ENCODE results near the gene SAMD14.

The SAMD14 gene

GRCh38 chr17:50171371-50172071 lies 41.6 kb upstream of the SAMD14 start:
- H3K4me1 ChIP-seq (ENCODE audit: control insufficient read depth, insufficient read depth, low read length): 0 out of 2 replicates have a peak, but pooled peaks cover 2% of the 10 kb centered on the region
- H3K27me3 ChIP-seq (ENCODE audit: control insufficient read depth, insufficient read depth, low read length): no peaks in the 10 kb centered on the region
- no CpG with 5 or more reads among the region's 17 CpGs for WGBS (ENCODE audit: insufficient coverage, insufficient read length)
- no peaks in the 10 kb centered on the region for H3K36me3 ChIP-seq (ENCODE audit: control insufficient read depth, insufficient read depth, low read length)
- H3K4me3 ChIP-seq (ENCODE audit: low read length): no peak overlapping the region
- no peak for DNase-seq (ENCODE audit: low read depth, low spot score)
- no peak overlapping the region for H3K27ac ChIP-seq (ENCODE audit: low read length)
- no peaks in the 10 kb centered on the region for H3K9me3 ChIP-seq (ENCODE audit: control insufficient read depth, insufficient read depth, low read length)

GRCh38 chr17:50170662-50171370 lies 40.9 kb upstream of the SAMD14 start:
- Histone ChIP-seq H3K4me1 (ENCODE audit: control insufficient read depth, insufficient read depth, low read length) (0 out of 2 replicates have a peak, but pooled peaks cover 2% of the 10 kb centered on the region), H3K9me3 (ENCODE audit: control insufficient read depth, insufficient read depth, low read length) (no peaks in the 10 kb centered on the region), H3K4me3 (ENCODE audit: low read length) (no peak overlapping the region), H3K36me3 (ENCODE audit: control insufficient read depth, insufficient read depth, low read length) (no peaks in the 10 kb centered on the region), H3K27ac (ENCODE audit: low read length) (no peak overlapping the region), H3K27me3 (ENCODE audit: control insufficient read depth, insufficient read depth, low read length) (no peaks in the 10 kb centered on the region)
- WGBS (ENCODE audit: insufficient coverage, insufficient read length): no CpG with 5 or more reads among the region's 10 CpGs
- DNase-seq (ENCODE audit: low read depth, low spot score): no peak

- H3K4me3 ChIP-seq (ENCODE audit: low read length): no peak overlapping the region
- 0 out of 2 replicates have a peak, but pooled peaks cover 2% of the 10 kb centered on the region for H3K4me1 ChIP-seq (ENCODE audit: control insufficient read depth, insufficient read depth, low read length)
- no peaks in the 10 kb centered on the region for H3K9me3 ChIP-seq (ENCODE audit: control insufficient read depth, insufficient read depth, low read length)
- H3K27ac ChIP-seq (ENCODE audit: low read length): no peak overlapping the region
- no CpG with 5 or more reads among the region's 9 CpGs for WGBS (ENCODE audit: insufficient coverage, insufficient read length)
- H3K36me3 ChIP-seq (ENCODE audit: control insufficient read depth, insufficient read depth, low read length): no peaks in the 10 kb centered on the region
- no peaks in the 10 kb centered on the region for H3K27me3 ChIP-seq (ENCODE audit: control insufficient read depth, insufficient read depth, low read length)
- no peak for DNase-seq (ENCODE audit: low read depth, low spot score)
Measured at GRCh38 chr17:50169881-50170459, 40.0 kb upstream of the SAMD14 start.

GRCh38 chr17:50169121-50169764 lies 39.3 kb upstream of the SAMD14 start:
- no peaks in the 10 kb centered on the region for H3K9me3 ChIP-seq (ENCODE audit: control insufficient read depth, insufficient read depth, low read length)
- no peak for DNase-seq (ENCODE audit: low read depth, low spot score)
- 0 out of 2 replicates have a peak, but pooled peaks cover 2% of the 10 kb centered on the region for H3K4me1 ChIP-seq (ENCODE audit: control insufficient read depth, insufficient read depth, low read length)
- WGBS (ENCODE audit: insufficient coverage, insufficient read length): no CpG with 5 or more reads among the region's 14 CpGs
- H3K27me3 ChIP-seq (ENCODE audit: control insufficient read depth, insufficient read depth, low read length): no peaks in the 10 kb centered on the region
- no peak overlapping the region for H3K27ac ChIP-seq (ENCODE audit: low read length)
- H3K4me3 ChIP-seq (ENCODE audit: low read length): no peak overlapping the region
- no peaks in the 10 kb centered on the region for H3K36me3 ChIP-seq (ENCODE audit: control insufficient read depth, insufficient read depth, low read length)

- Histone ChIP-seq H3K27me3 (ENCODE audit: control insufficient read depth, insufficient read depth, low read length) (no peaks in the 10 kb centered on the region), H3K27ac (ENCODE audit: low read length) (no peak overlapping the region), H3K9me3 (ENCODE audit: control insufficient read depth, insufficient read depth, low read length) (no peaks in the 10 kb centered on the region), H3K36me3 (ENCODE audit: control insufficient read depth, insufficient read depth, low read length) (no peaks in the 10 kb centered on the region), H3K4me1 (ENCODE audit: control insufficient read depth, insufficient read depth, low read length) (0 out of 2 replicates have a peak, but pooled peaks cover 2% of the 10 kb centered on the region), H3K4me3 (ENCODE audit: low read length) (no peak overlapping the region)
- WGBS (ENCODE audit: insufficient coverage, insufficient read length): no CpG with 5 or more reads among the region's 13 CpGs
- no peak for DNase-seq (ENCODE audit: low read depth, low spot score)
Measured at GRCh38 chr17:50168319-50168718, 38.4 kb upstream of the SAMD14 start.

- WGBS (ENCODE audit: insufficient coverage, insufficient read length): no CpG with 5 or more reads among the region's 19 CpGs
- H3K4me1 ChIP-seq (ENCODE audit: control insufficient read depth, insufficient read depth, low read length): 0 out of 2 replicates have a peak, but pooled peaks cover 2% of the 10 kb centered on the region
- no peaks in the 10 kb centered on the region for H3K9me3 ChIP-seq (ENCODE audit: control insufficient read depth, insufficient read depth, low read length)
- H3K27ac ChIP-seq (ENCODE audit: low read length): no peak overlapping the region
- H3K27me3 ChIP-seq (ENCODE audit: control insufficient read depth, insufficient read depth, low read length): no peaks in the 10 kb centered on the region
- DNase-seq (ENCODE audit: low read depth, low spot score): no peak
- H3K4me3 ChIP-seq (ENCODE audit: low read length): no peak overlapping the region
- no peaks in the 10 kb centered on the region for H3K36me3 ChIP-seq (ENCODE audit: control insufficient read depth, insufficient read depth, low read length)
Measured at GRCh38 chr17:50167371-50167770, 37.4 kb upstream of the SAMD14 start.

- H3K4me3 ChIP-seq (ENCODE audit: low read length): no peak overlapping the region
Measured at GRCh38 chr17:50166518-50167181, 36.7 kb upstream of the SAMD14 start.

GRCh38 chr17:50165867-50166517 lies 36.0 kb upstream of the SAMD14 start, which contains the start of gene SGCA:
Gene SGCA (plus strand): TSS chr17:50166005. CDS start chr17:50166041, 36 bp downstream.
- Histone ChIP-seq H3K36me3 (ENCODE audit: control insufficient read depth, insufficient read depth, low read length) (no peaks in the 10 kb centered on the region), H3K4me3 (ENCODE audit: low read length) (no peak within 1 kb of the TSS), H3K4me1 (ENCODE audit: control insufficient read depth, insufficient read depth, low read length) (0 out of 2 replicates have a peak, but pooled peaks cover 2% of the 10 kb centered on the region), H3K9me3 (ENCODE audit: control insufficient read depth, insufficient read depth, low read length) (no peaks in the 10 kb centered on the region), H3K27ac (ENCODE audit: low read length) (no peak within 1 kb of the TSS), H3K27me3 (ENCODE audit: control insufficient read depth, insufficient read depth, low read length) (no peaks in the 10 kb centered on the region)
- no peak for DNase-seq (ENCODE audit: low read depth, low spot score)
- WGBS (ENCODE audit: insufficient coverage, insufficient read length): no CpG with 5 or more reads among the region's 15 CpGs

More at GRCh38 chr17:50166518-50167181, 36.7 kb upstream of the SAMD14 start:
- no peaks in the 10 kb centered on the region for H3K36me3 ChIP-seq (ENCODE audit: control insufficient read depth, insufficient read depth, low read length)
- no peaks in the 10 kb centered on the region for H3K9me3 ChIP-seq (ENCODE audit: control insufficient read depth, insufficient read depth, low read length)
- WGBS (ENCODE audit: insufficient coverage, insufficient read length): 100% methylated on average over 4 of the region's 7 CpGs
- H3K4me1 ChIP-seq (ENCODE audit: control insufficient read depth, insufficient read depth, low read length): 0 out of 2 replicates have a peak, but pooled peaks cover 2% of the 10 kb centered on the region
- DNase-seq (ENCODE audit: low read depth, low spot score): no peak
- H3K27ac ChIP-seq (ENCODE audit: low read length): no peak overlapping the region
- H3K27me3 ChIP-seq (ENCODE audit: control insufficient read depth, insufficient read depth, low read length): no peaks in the 10 kb centered on the region

- Histone ChIP-seq H3K9me3 (ENCODE audit: control insufficient read depth, insufficient read depth, low read length) (no peaks in the 10 kb centered on the region), H3K36me3 (ENCODE audit: control insufficient read depth, insufficient read depth, low read length) (no peaks in the 10 kb centered on the region), H3K4me1 (ENCODE audit: control insufficient read depth, insufficient read depth, low read length) (0 out of 2 replicates have a peak, but pooled peaks cover 2% of the 10 kb centered on the region), H3K4me3 (ENCODE audit: low read length) (no peak overlapping the region), H3K27me3 (ENCODE audit: control insufficient read depth, insufficient read depth, low read length) (no peaks in the 10 kb centered on the region), H3K27ac (ENCODE audit: low read length) (no peak overlapping the region)
- no CpG with 5 or more reads among the region's 3 CpGs for WGBS (ENCODE audit: insufficient coverage, insufficient read length)
- no peak for DNase-seq (ENCODE audit: low read depth, low spot score)
Measured at GRCh38 chr17:50165466-50165865, 35.5 kb upstream of the SAMD14 start.
